CD1c-positive myeloid dendritic cell (primary cell): ENCODE results near the gene AQP5.
A peak's percentile ranks its signal among the peaks of the same experiment; 100 is the strongest.

Source experiments
- DNase-seq: peaks from one replicate; pipeline ENCODE4 v3.0.0-alpha.2; 2016; ENCODE audit errors: extremely low spot score

The AQP5 gene

GRCh38 chr12:49964849-49965624 is 3.4 kb downstream of the AQP5 start:
- DNase-seq = no peak

GRCh38 chr12:49965836-49966235 is 4.2 kb downstream of the AQP5 start:
- no peak for DNase-seq

GRCh38 chr12:49966511-49967041 is 4.9 kb downstream of the AQP5 start:
- DNase-seq = no peak

GRCh38 chr12:49967042-49967776 is 5.5 kb downstream of the AQP5 start:
- DNase-seq = peak; percentile 92

GRCh38 chr12:49967777-49968250 is 6.1 kb downstream of the AQP5 start:
- no peak for DNase-seq

- DNase-seq = no peak
Observed at GRCh38 chr12:49968471-49968870, 6.8 kb downstream of the AQP5 start.

- no peak for DNase-seq
Observed at GRCh38 chr12:49969027-49969426, 7.4 kb downstream of the AQP5 start.

GRCh38 chr12:49969651-49970429 is 8.2 kb downstream of the AQP5 start:
- DNase-seq = no peak

- no peak for DNase-seq
Observed at GRCh38 chr12:49970658-49971057, 9.0 kb downstream of the AQP5 start.

- DNase-seq = no peak
Observed at GRCh38 chr12:49971141-49971540, 9.5 kb downstream of the AQP5 start.

- DNase-seq = no peak
Observed at GRCh38 chr12:49972129-49972528, 10.5 kb downstream of the AQP5 start.

GRCh38 chr12:49972641-49973360 is 11.1 kb downstream of the AQP5 start, which contains the start of gene AQP6:
AQP6 (plus strand) TSS chr12:49972947; CDS start chr12:49973174, 227 bp downstream.
- DNase-seq = no peak

- no peak for DNase-seq
Observed at GRCh38 chr12:49973361-49973830, 11.7 kb downstream of the AQP5 start.

GRCh38 chr12:49974231-49974675 is 12.6 kb downstream of the AQP5 start:
- peak; percentile 40 for DNase-seq

GRCh38 chr12:49974677-49975317 is 13.1 kb downstream of the AQP5 start:
- peak; percentile 61 for DNase-seq

GRCh38 chr12:49975318-49975761 is 13.7 kb downstream of the AQP5 start:
- DNase-seq = no peak

- DNase-seq = peak; percentile 55
Observed at GRCh38 chr12:49976557-49976956, 14.9 kb downstream of the AQP5 start.

- DNase-seq = no peak
Observed at GRCh38 chr12:49978125-49978524, 16.5 kb downstream of the AQP5 start.

GRCh38 chr12:49979016-49979586 is 17.4 kb downstream of the AQP5 start:
- DNase-seq = no peak

- no peak for DNase-seq
Observed at GRCh38 chr12:49979791-49980190, 18.1 kb downstream of the AQP5 start.
